Uterus (tissue), 4 donors: ENCODE results near the gene GPR32. TPM values are rescaled to one million over a fixed set of nuclear protein-coding genes. Genes with fewer than 3 reads are reported as not detected.

Experiments
- DNase-seq, 2 donors: peaks; one replicate each; pipeline ENCODE4 v3.0.0-alpha.2; 2019 to 2020
- H3K27ac ChIP-seq, 2 donors: fragments of 200-600 bp; sonication (generic); 1 replicate in 1 of 2; 2 replicates in 1 of 2; pipeline ENCODE4 v1.5.1; 2016 to 2018
- H3K27me3 ChIP-seq, 2 donors: fragments of 200-600 bp; sonication (generic); one replicate each; pipeline ENCODE4 v1.5.1; 2018 to 2019; ENCODE audit warnings: control low read depth in 1 of 2
- H3K36me3 ChIP-seq, 2 donors: fragments of 200-600 bp; sonication (generic); one replicate each; pipeline ENCODE4 v1.5.1; 2019; ENCODE audit warnings: control low read depth in 1 of 2
- H3K4me1 ChIP-seq, 2 donors: fragments of 200-600 bp; sonication (generic); one replicate each; pipeline ENCODE4 v1.5.1; 2018 to 2019; ENCODE audit warnings: control low read depth in 1 of 2
- H3K4me3 ChIP-seq, 2 donors: fragments of 200-600 bp; sonication (generic); 1 replicate in 1 of 2; 2 replicates in 1 of 2; pipeline ENCODE4 v1.5.1; 2018 to 2019; ENCODE audit warnings: mild to moderate bottlenecking in 1 of 2
- H3K9me3 ChIP-seq, 2 donors: fragments of 200-600 bp; sonication (generic); one replicate each; pipeline ENCODE4 v1.5.1; 2019; ENCODE audit warnings: control low read depth in 1 of 2
- POLR2A ChIP-seq, 2 donors: fragments of 450-650 bp; IDR thresholded peaks; one replicate each; pipeline ENCODE4 v1.6.1; 2016; ENCODE audit warnings: antibody characterized with exemption in 2 of 2, mild to moderate bottlenecking in 1 of 2, moderate library complexity in 1 of 2
- intact Hi-C: fragments of 100-400 bp; cut with DNase I; formaldehyde crosslinking; loops from one replicate; pipeline ENCODE4 v1.15.1; 2023; ENCODE audit warnings: low total_unique reads
- total RNA-seq, 4 donors: library from RNA; depleted of rRNA in 3 of 4; stranded (reverse); fragments of >200 nt in 3 of 4; gene quantifications; one replicate each; pipeline versions ENCODE4 v1.1.0 to v1.2.4, GENCODE V29; 2014 to 2023
- TF ChIP-seq, protein P1 (sequence below), 4 experiments: fragments of 200-600 bp in 2 of 4; fragments of 450-650 bp in 2 of 4; sonication (generic) in 2 of 4; IDR thresholded peaks; one replicate each; pipeline ENCODE4 v1.5.1; 2016 to 2019; ENCODE audit warnings: antibody characterized with exemption in 4 of 4, mild to moderate bottlenecking in 2 of 4, moderate library complexity in 1 of 4
- donor health status: DM: yes; HTN: yes; CAD: no.

The GPR32 gene
- total RNA-seq, 4 donors from 2014 or later: not detected

DNA sequence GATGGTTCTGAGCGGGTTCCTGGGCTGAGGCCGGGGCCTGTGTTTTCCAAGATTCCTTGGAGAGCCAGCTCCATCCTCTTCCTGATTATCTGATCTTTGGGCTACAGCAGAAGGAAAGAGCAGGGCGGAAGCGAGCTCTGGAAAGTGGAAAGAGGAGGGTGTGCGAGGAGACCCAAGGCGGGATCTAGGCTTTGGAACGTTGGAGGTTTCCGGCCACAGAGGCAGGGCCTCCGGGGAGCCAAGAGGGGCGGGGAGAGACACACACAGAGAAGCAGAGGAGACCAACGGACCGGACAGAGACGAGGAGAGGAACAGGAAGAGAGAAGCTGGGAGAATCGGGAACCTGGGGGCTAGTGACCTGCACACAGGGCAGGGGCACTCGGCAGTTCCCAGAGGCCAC, 47.2 kb upstream of the GPR32 start, which contains the start of gene CLEC11A:
CLEC11A (plus strand) TSS at position 296 of the 400 bp plus-strand sequence. CDS start 162 bp downstream, outside the sequence.
- Histone ChIP-seq H3K9me3 (no peaks in the 10 kb centered on the region), H3K4me3 (peak within 1 kb of the TSS; percentile 43 to 66), H3K27ac (peak within 1 kb of the TSS; percentile 77), H3K27me3 (no peaks in the 10 kb centered on the region), H3K4me1 (peaks cover 0 to 31% of the 10 kb centered on the region in 2 donors), H3K36me3 (no peaks in the 10 kb centered on the region)
- TF ChIP-seq POLR2A (IDR thresholded peaks at IDR 0.05): no peak
- TF ChIP-seq, protein P1, sequence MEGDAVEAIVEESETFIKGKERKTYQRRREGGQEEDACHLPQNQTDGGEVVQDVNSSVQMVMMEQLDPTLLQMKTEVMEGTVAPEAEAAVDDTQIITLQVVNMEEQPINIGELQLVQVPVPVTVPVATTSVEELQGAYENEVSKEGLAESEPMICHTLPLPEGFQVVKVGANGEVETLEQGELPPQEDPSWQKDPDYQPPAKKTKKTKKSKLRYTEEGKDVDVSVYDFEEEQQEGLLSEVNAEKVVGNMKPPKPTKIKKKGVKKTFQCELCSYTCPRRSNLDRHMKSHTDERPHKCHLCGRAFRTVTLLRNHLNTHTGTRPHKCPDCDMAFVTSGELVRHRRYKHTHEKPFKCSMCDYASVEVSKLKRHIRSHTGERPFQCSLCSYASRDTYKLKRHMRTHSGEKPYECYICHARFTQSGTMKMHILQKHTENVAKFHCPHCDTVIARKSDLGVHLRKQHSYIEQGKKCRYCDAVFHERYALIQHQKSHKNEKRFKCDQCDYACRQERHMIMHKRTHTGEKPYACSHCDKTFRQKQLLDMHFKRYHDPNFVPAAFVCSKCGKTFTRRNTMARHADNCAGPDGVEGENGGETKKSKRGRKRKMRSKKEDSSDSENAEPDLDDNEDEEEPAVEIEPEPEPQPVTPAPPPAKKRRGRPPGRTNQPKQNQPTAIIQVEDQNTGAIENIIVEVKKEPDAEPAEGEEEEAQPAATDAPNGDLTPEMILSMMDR (IDR thresholded peaks at IDR 0.05): no peak
- peak; percentile 72 to 78 for DNase-seq
- intact Hi-C loops: no loop called here

DNA sequence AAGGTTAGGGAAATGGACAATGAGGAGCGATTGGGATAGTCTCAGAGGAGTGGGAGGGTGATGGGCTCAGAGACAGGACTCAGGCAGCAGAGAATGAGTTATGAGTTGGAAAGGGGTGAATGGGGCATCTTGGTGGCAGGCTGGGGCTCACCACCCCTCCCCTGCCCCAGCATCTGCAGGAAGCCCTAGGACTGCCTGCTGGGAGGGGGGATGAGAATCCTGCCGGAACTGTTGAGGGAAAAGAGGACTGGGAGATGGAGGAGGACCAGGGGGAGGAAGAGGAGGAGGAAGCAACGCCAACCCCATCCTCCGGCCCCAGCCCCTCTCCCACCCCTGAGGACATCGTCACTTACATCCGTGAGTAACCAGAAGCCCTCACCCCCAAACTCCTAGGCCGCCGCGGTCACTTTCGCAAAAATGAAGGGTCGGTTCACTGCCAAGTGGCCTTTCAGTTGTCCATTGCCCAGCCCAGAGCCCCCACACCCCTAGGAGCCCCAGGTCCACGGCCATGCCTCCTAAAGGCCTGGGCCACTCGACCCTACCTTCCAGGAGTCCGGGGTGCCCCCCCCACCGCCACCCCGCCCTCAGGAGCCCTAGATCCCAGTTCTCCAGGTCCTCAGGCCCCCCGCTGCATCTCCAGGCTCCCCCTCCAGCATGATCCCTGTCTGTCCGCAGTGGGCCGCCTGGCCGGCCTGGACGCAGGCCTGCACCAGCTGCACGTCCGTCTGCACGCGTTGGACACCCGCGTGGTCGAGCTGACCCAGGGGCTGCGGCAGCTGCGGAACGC, 46.3 kb upstream of the GPR32 start:
- Histone ChIP-seq H3K27ac (peak overlapping the region; percentile 77), H3K9me3 (no peaks in the 10 kb centered on the region), H3K36me3 (no peaks in the 10 kb centered on the region), H3K4me3 (peak overlapping the region; percentile 43 to 66), H3K4me1 (peaks cover 0 to 22% of the 10 kb centered on the region in 2 donors), H3K27me3 (no peaks in the 10 kb centered on the region)
- TF ChIP-seq, protein P1 (IDR thresholded peaks at IDR 0.05): no peak
- no peak for TF ChIP-seq POLR2A (IDR thresholded peaks at IDR 0.05)
- intact Hi-C loops: no loop called here
- DNase-seq: no peak

DNA sequence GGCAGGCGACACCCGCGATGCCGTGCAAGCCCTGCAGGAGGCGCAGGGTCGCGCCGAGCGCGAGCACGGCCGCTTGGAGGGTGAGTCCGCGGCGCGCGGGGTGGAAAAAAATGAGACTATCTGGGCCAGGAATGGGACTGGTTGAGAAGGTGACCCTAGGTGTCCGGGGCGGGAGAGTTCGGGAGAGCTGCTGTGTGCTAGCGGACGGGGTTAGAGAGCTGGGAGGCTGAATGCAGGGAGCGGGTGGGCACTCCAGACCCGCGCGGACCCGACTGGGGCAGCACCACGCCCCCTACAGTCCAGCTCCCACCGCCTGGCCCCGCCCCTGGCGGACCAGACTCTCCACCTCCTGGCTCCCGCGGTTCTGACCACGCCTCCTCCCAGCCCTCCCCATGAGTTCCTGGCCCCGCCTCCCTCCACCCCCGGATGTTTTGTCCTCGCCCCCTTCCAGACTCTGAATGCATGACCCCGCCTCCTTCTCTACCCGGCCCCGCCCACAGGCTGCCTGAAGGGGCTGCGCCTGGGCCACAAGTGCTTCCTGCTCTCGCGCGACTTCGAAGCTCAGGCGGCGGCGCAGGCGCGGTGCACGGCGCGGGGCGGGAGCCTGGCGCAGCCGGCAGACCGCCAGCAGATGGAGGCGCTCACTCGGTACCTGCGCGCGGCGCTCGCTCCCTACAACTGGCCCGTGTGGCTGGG, 45.6 kb upstream of the GPR32 start:
- peak; percentile 100 for DNase-seq
- Histone ChIP-seq H3K4me1 (peaks cover 0 to 19% of the 10 kb centered on the region in 2 donors), H3K9me3 (no peaks in the 10 kb centered on the region), H3K36me3 (no peaks in the 10 kb centered on the region), H3K27me3 (no peaks in the 10 kb centered on the region), H3K4me3 (peak overlapping the region; percentile 66 to 78), H3K27ac (peak overlapping the region; percentile 77 to 85)
- intact Hi-C loops: no loop called here
- peak; percentile 70 to 88 for TF ChIP-seq POLR2A (IDR thresholded peaks at IDR 0.05)
- TF ChIP-seq, protein P1 (IDR thresholded peaks at IDR 0.05): peak; percentile 67 to 91 (median 77)

DNA sequence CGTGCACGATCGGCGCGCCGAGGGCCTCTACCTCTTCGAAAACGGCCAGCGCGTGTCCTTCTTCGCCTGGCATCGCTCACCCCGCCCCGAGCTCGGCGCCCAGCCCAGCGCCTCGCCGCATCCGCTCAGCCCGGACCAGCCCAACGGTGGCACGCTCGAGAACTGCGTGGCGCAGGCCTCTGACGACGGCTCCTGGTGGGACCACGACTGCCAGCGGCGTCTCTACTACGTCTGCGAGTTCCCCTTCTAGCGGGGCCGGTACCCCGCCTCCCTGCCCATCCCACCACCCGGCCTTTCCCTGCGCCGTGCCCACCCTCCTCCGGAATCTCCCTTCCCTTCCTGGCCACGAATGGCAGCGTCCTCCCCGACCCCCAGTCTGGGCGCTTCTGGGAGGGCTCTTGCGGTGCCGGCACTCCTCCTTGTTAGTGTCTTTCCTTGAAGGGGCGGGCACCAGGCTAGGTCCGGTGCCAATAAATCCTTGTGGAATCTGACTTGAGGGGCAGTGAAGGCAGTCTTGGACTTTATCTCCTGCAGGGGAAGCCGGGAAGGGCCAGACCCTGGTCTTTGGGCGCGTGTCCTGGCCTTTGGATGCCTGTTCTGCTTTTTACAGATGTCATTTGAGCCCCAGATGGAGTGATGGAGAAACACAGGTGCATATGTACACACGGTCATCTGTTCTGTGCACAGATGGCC, 44.9 kb upstream of the GPR32 start:
- Histone ChIP-seq H3K4me1 (peaks cover 0 to 19% of the 10 kb centered on the region in 2 donors), H3K9me3 (no peaks in the 10 kb centered on the region), H3K4me3 (peak overlapping the region; percentile 66 to 78), H3K27ac (peak overlapping the region; percentile 74 to 85), H3K27me3 (no peaks in the 10 kb centered on the region), H3K36me3 (no peaks in the 10 kb centered on the region)
- intact Hi-C loops: no loop called here
- TF ChIP-seq, protein P1 (IDR thresholded peaks at IDR 0.05): no peak
- TF ChIP-seq POLR2A (IDR thresholded peaks at IDR 0.05): no peak
- DNase-seq: no peak
